Activated B cell treated with CpG ODN at 0.5 μM for 24 hours (primary cell): ENCODE results near the gene RABGAP1L. TPM values are rescaled to one million over a fixed set of nuclear protein-coding genes. Genes with fewer than 3 reads are reported as not detected.

ENCODE experiments used
- ATAC-seq: fragments of 200-7000 bp; cut with Tn5 transposase; one replicate; pipeline ENCODE4 v1.10.0; 2021; ENCODE audit warnings: low read depth, mild to moderate bottlenecking, moderate library complexity
- CTCF ChIA-PET: fragments of 350-600 bp; sonication (Branson Sonifier 250); formaldehyde crosslinking; loops from one replicate; lab custom pipeline; 2021; ENCODE audit warnings: antibody characterized with exemption; lab: Charles Lee
- POLR2A ChIA-PET: fragments of 350-600 bp; sonication (Branson Sonifier 250); formaldehyde crosslinking; loops from one replicate; lab custom pipeline; 2021; ENCODE audit warnings: antibody characterized with exemption; lab: Charles Lee
- DNase-seq: peaks from one replicate; pipeline ENCODE4 v3.0.0; 2022
- H3K27ac Mint-ChIP-seq: one replicate; pipeline ENCODE4 v1.8.0; 2020; ENCODE audit warnings: mixed read lengths
- H3K27me3 Mint-ChIP-seq: one replicate; pipeline ENCODE4 v1.8.0; 2021; ENCODE audit warnings: mixed read lengths
- H3K36me3 Mint-ChIP-seq: one replicate; pipeline ENCODE4 v1.8.0; 2021; ENCODE audit warnings: low read depth, mixed read lengths
- H3K4me1 Mint-ChIP-seq: one replicate; pipeline ENCODE4 v1.8.0; 2021; ENCODE audit warnings: mixed read lengths
- H3K4me3 Mint-ChIP-seq: one replicate; pipeline ENCODE4 v1.8.0; 2020; ENCODE audit warnings: mild to moderate bottlenecking, mixed read lengths
- H3K9me3 Mint-ChIP-seq: one replicate; pipeline ENCODE4 v1.8.0; 2020; ENCODE audit warnings: mixed read lengths
- intact Hi-C: fragments of 100-400 bp; cut with micrococcal nuclease; formaldehyde crosslinking; loops from one replicate; pipeline ENCODE4 v1.15.1; 2024
- total RNA-seq: library from RNA; stranded (reverse); gene quantifications from 2 replicates; pipeline ENCODE4 v1.2.3, GENCODE V29; 2022
- TF ChIP-seq, protein P1 (sequence below): fragments of 200-600 bp; IDR thresholded peaks from one replicate; pipeline ENCODE4 v1.8.0; 2022; ENCODE audit warnings: antibody characterized with exemption, mild to moderate bottlenecking

The RABGAP1L gene
- total RNA-seq, 1 donor from 2014 or later = 126 TPM

- CTCF ChIA-PET = no interaction called here
- DNase-seq = no peak
- TF ChIP-seq, protein P1, sequence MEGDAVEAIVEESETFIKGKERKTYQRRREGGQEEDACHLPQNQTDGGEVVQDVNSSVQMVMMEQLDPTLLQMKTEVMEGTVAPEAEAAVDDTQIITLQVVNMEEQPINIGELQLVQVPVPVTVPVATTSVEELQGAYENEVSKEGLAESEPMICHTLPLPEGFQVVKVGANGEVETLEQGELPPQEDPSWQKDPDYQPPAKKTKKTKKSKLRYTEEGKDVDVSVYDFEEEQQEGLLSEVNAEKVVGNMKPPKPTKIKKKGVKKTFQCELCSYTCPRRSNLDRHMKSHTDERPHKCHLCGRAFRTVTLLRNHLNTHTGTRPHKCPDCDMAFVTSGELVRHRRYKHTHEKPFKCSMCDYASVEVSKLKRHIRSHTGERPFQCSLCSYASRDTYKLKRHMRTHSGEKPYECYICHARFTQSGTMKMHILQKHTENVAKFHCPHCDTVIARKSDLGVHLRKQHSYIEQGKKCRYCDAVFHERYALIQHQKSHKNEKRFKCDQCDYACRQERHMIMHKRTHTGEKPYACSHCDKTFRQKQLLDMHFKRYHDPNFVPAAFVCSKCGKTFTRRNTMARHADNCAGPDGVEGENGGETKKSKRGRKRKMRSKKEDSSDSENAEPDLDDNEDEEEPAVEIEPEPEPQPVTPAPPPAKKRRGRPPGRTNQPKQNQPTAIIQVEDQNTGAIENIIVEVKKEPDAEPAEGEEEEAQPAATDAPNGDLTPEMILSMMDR = no peak
- intact Hi-C loops = no loop called here
- no peak overlapping the region for H3K27ac Mint-ChIP-seq
- no peaks in the 10 kb centered on the region for H3K9me3 Mint-ChIP-seq
- H3K36me3 Mint-ChIP-seq = peaks cover 31% of the 10 kb centered on the region
- POLR2A ChIA-PET = no interaction called here
- ATAC-seq = no peak
- H3K4me3 Mint-ChIP-seq = no peak overlapping the region
- peaks cover 5% of the 10 kb centered on the region for H3K4me1 Mint-ChIP-seq
- H3K27me3 Mint-ChIP-seq = no peaks in the 10 kb centered on the region
These were observed 541.5 kb downstream of the RABGAP1L start for GRCh38 chr1:174700775-174701174.

DNA sequence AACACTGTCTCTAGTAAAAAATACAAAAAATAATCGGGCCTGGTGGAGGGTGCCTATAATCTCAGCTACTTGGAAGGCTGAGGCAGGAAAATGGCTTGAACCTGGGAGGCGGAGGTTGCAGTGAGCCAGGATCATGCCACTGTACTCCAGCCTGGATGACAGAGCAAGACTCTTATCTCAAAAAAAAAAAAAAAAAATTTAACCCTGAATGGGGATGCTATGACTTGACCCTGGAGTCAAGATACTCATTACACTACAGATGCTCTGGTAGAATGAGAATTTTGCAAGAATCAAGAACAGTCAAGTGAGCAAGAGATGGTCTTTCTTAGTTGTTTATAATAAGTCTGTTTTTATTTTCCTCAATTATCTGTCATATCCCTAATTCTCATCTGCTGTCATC lies 542.2 kb downstream of the RABGAP1L start:
- intact Hi-C loops = no loop called here
- TF ChIP-seq, protein P1 = no peak
- no peak for ATAC-seq
- POLR2A ChIA-PET = no interaction called here
- no peak overlapping the region for H3K4me3 Mint-ChIP-seq
- H3K4me1 Mint-ChIP-seq = peaks cover 5% of the 10 kb centered on the region
- no peak for DNase-seq
- H3K27ac Mint-ChIP-seq = no peak overlapping the region
- H3K27me3 Mint-ChIP-seq = no peaks in the 10 kb centered on the region
- no peaks in the 10 kb centered on the region for H3K9me3 Mint-ChIP-seq
- CTCF ChIA-PET = interaction anchor here (1.4 kb wide), 1 partner anchor 439 kb away, joined by 5 read pairs; no protein-coding TSS in a partner anchor
- H3K36me3 Mint-ChIP-seq = peaks cover 32% of the 10 kb centered on the region

DNA sequence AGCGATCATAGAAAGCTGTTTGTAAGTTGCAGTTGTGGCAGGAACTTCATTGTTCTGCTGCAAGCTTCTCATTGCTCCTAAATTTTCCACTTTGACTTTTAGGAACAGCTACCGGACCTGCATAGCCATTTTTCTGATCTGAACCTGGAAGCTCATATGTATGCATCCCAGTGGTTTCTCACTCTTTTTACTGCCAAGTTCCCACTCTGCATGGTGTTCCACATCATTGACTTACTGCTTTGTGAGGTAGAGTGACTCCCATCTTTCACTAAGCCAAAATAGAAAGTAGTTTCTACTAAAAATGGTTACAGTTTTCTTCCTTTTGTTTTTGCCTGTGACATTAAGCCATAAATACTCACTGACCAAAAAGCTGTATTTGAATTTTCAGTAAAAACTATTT lies 542.7 kb downstream of the RABGAP1L start:
- H3K4me1 Mint-ChIP-seq = peaks cover 5% of the 10 kb centered on the region
- H3K9me3 Mint-ChIP-seq = no peaks in the 10 kb centered on the region
- ChIA-PET POLR2A (no interaction called here), CTCF (interaction anchor here (1.4 kb wide), 1 partner anchor 440 kb away, joined by 5 read pairs; no protein-coding TSS in a partner anchor)
- DNase-seq = no peak
- no peak for ATAC-seq
- peaks cover 32% of the 10 kb centered on the region for H3K36me3 Mint-ChIP-seq
- no peaks in the 10 kb centered on the region for H3K27me3 Mint-ChIP-seq
- H3K4me3 Mint-ChIP-seq = no peak overlapping the region
- intact Hi-C loops = no loop called here
- TF ChIP-seq, protein P1 = no peak
- no peak overlapping the region for H3K27ac Mint-ChIP-seq

DNA sequence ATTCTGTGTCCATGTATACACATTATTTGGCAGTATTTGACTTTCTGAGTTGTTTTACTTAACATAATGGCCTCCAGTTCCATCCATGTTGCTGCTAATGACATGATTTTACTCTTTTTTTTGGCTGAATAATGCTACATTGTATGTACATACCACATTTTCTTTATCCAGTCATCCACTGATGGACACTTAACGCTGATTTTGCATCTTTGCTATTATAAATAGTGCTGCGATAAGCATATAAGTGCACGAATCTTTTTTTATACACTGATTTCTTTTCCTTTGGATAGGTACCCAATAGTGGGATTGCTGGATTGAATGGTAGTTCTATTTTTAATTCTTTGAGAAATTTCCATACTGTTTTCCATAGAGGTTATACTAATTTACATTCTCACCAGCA lies 544.0 kb downstream of the RABGAP1L start:
- Mint-ChIP-seq H3K4me3 (no peak overlapping the region), H3K27ac (no peak overlapping the region), H3K9me3 (no peaks in the 10 kb centered on the region), H3K4me1 (peaks cover 5% of the 10 kb centered on the region), H3K27me3 (no peaks in the 10 kb centered on the region), H3K36me3 (peaks cover 44% of the 10 kb centered on the region)
- no peak for DNase-seq
- intact Hi-C loops = no loop called here
- CTCF ChIA-PET = no interaction called here
- POLR2A ChIA-PET = no interaction called here
- no peak for ATAC-seq
- TF ChIP-seq, protein P1 = no peak

GRCh38 chr1:174704300-174704699 lies 545.0 kb downstream of the RABGAP1L start:
- intact Hi-C loops = no loop called here
- peaks cover 5% of the 10 kb centered on the region for H3K4me1 Mint-ChIP-seq
- no peak for DNase-seq
- ChIA-PET POLR2A (no interaction called here), CTCF (no interaction called here)
- no peak for ATAC-seq
- H3K27ac Mint-ChIP-seq = no peak overlapping the region
- TF ChIP-seq, protein P1 = no peak
- no peak overlapping the region for H3K4me3 Mint-ChIP-seq
- H3K36me3 Mint-ChIP-seq = peaks cover 53% of the 10 kb centered on the region
- H3K9me3 Mint-ChIP-seq = no peaks in the 10 kb centered on the region
- no peaks in the 10 kb centered on the region for H3K27me3 Mint-ChIP-seq
